GM23338 (cell line): ENCODE data around the gene PRRT1. TPM values are rescaled to one million over a fixed set of nuclear protein-coding genes. Genes with fewer than 3 reads are reported as not detected.
"Not testable (repeated sequence)": the region's sequence is repeated elsewhere in the genome, so short reads cannot be mapped to it uniquely, and the experiment has no call there.

Source experiments
- ATAC-seq: fragments of 200-7000 bp; cut with Tn5 transposase; 3 replicates; pipeline ENCODE4 v1.9.1; 2020
- DNase-seq: peaks from one replicate; pipeline ENCODE4 v3.0.0-alpha.2; 2015; ENCODE audit warnings: low spot score
- H2AFZ ChIP-seq: fragments of 200-600 bp; sonication (generic); 2 replicates; pipeline ENCODE4 v1.8.0; 2016; ENCODE audit warnings: antibody characterized with exemption, mild to moderate bottlenecking, moderate library complexity
- H3F3A ChIP-seq: fragments of 200-600 bp; sonication (generic); replicated peaks from 2 replicates; pipeline ENCODE4 v1.8.0; 2017; ENCODE audit warnings: antibody characterized with exemption, mixed run types, low read depth
- H3K27ac ChIP-seq: fragments of 200-600 bp; sonication (generic); 2 replicates; pipeline ENCODE4 v1.6.1; 2016; ENCODE audit warnings: low read depth
- H3K27me3 ChIP-seq: fragments of 200-600 bp; sonication (generic); 2 replicates; pipeline ENCODE4 v1.8.0; 2016; ENCODE audit warnings: mild to moderate bottlenecking, mixed run types, moderate library complexity; ENCODE audit not compliant: insufficient read depth
- H3K36me3 ChIP-seq: fragments of 200-600 bp; sonication (generic); 2 replicates; pipeline ENCODE4 v1.8.0; 2016; ENCODE audit warnings: mild to moderate bottlenecking; ENCODE audit not compliant: insufficient read depth
- H3K4me1 ChIP-seq: fragments of 200-600 bp; sonication (generic); 2 replicates; pipeline ENCODE4 v1.8.0; 2016; ENCODE audit warnings: mild to moderate bottlenecking, moderate library complexity; ENCODE audit not compliant: insufficient read depth
- H3K4me2 ChIP-seq: fragments of 200-600 bp; sonication (generic); 2 replicates; pipeline ENCODE4 v1.7.1; 2017; ENCODE audit warnings: mixed run types
- H3K4me3 ChIP-seq: fragments of 200-600 bp; sonication (generic); 2 replicates; pipeline ENCODE4 v1.6.1; 2016; ENCODE audit warnings: mixed run types
- H3K79me2 ChIP-seq: fragments of 200-600 bp; sonication (generic); replicated peaks from 2 replicates; pipeline ENCODE4 v1.8.0; 2017; ENCODE audit warnings: mild to moderate bottlenecking; ENCODE audit not compliant: insufficient read depth
- H3K9me2 ChIP-seq: fragments of 200-600 bp; sonication (generic); 2 replicates; pipeline ENCODE4 v1.8.0; 2017; ENCODE audit not compliant: insufficient read depth
- H4K20me1 ChIP-seq: fragments of 200-600 bp; sonication (generic); replicated peaks from 2 replicates; pipeline ENCODE4 v1.8.0; 2017; ENCODE audit warnings: mild to moderate bottlenecking; ENCODE audit not compliant: insufficient read depth
- H3K27ac Mint-ChIP-seq: 2 replicates; pipeline ENCODE4 v1.8.0; 2020; ENCODE audit warnings: inconsistent platforms, mild to moderate bottlenecking, moderate library complexity, mixed read lengths
- H3K27me3 Mint-ChIP-seq: 3 replicates; pipeline ENCODE4 v1.8.0; 2022; ENCODE audit warnings: low read depth, mild to moderate bottlenecking, moderate library complexity, mixed read lengths, inconsistent platforms; ENCODE audit not compliant: insufficient read depth, poor library complexity
- H3K36me3 Mint-ChIP-seq: 3 replicates; pipeline ENCODE4 v1.8.0; 2021; ENCODE audit warnings: low read depth, mild to moderate bottlenecking, inconsistent platforms, moderate library complexity, mixed read lengths
- H3K4me1 Mint-ChIP-seq: 3 replicates; pipeline ENCODE4 v1.8.0; 2020; ENCODE audit warnings: mild to moderate bottlenecking, inconsistent platforms, mixed read lengths
- H3K4me3 Mint-ChIP-seq: 3 replicates; pipeline ENCODE4 v1.8.0; 2021; ENCODE audit warnings: moderate library complexity, mild to moderate bottlenecking, inconsistent platforms, mixed read lengths
- H3K9me3 Mint-ChIP-seq: 3 replicates; pipeline ENCODE4 v1.8.0; 2020; ENCODE audit warnings: moderate library complexity, mild to moderate bottlenecking, inconsistent platforms, mixed read lengths
- CREB1 ChIP-seq: fragments of 250-450 bp; sonication (Bioruptor Pico); IDR thresholded peaks from 2 replicates; pipeline ENCODE4 v1.5.0; 2020; ENCODE audit warnings: low read depth, mild to moderate bottlenecking, moderate library complexity
- CTCF ChIP-seq, 2 experiments: fragments of 200-600 bp in 1 of 2; sonication (generic) in 1 of 2; conservative IDR thresholded peaks; 2 replicates each; pipeline versions ENCODE4 v1.5.1 to v1.6.1; 2016 to 2017; ENCODE audit warnings: antibody characterized with exemption in 2 of 2, low read depth in 2 of 2, mild to moderate bottlenecking in 2 of 2, moderate library complexity in 1 of 2
- EZH2phosphoT487 ChIP-seq: fragments of 200-600 bp; sonication (generic); IDR thresholded peaks from one replicate; pipeline ENCODE4 v1.8.1; 2018; ENCODE audit warnings: antibody characterized with exemption; ENCODE audit not compliant: unreplicated experiment
- JUNB ChIP-seq: IDR thresholded peaks from one replicate; pipeline ENCODE4 v1.6.1; 2016; ENCODE audit warnings: antibody characterized with exemption; ENCODE audit not compliant: unreplicated experiment
- NANOG ChIP-seq: IDR thresholded peaks from 2 replicates; pipeline ENCODE4 v1.6.1; 2016; ENCODE audit warnings: antibody characterized with exemption, borderline replicate concordance
- REST ChIP-seq: IDR thresholded peaks from one replicate; pipeline ENCODE4 v1.6.1; 2018; ENCODE audit warnings: antibody characterized with exemption; ENCODE audit not compliant: unreplicated experiment
- STAT1 ChIP-seq: IDR thresholded peaks from one replicate; pipeline ENCODE4 v1.6.1; 2016; ENCODE audit warnings: antibody characterized with exemption; ENCODE audit not compliant: unreplicated experiment
- polyA plus RNA-seq: library from polyadenylated mRNA; unstranded; fragments of >200 nt; fragmentation: Nextera tagmentation; extraction: Ambion mirVana; gene quantifications from 2 replicates; pipeline ENCODE4 v1.2.1, GENCODE V29; 2016
- total RNA-seq: library from RNA; depleted of rRNA; stranded (reverse); fragments of >200 nt; shearing (Covaris generic); gene quantifications from 2 replicates; pipeline ENCODE4 v1.2.3, GENCODE V29; 2014

Gene PRRT1
- total and polyA plus RNA-seq, 2 experiments from 2014 or later = 2.7 TPM; not detected in 1

- H3K4me1 Mint-ChIP-seq = peaks cover 41% of the 10 kb centered on the region
- not testable (repeated sequence) for H3K36me3 ChIP-seq, H3K4me2 ChIP-seq, H3K9me3 Mint-ChIP-seq, DNase-seq, H4K20me1 ChIP-seq, H3K4me3 Mint-ChIP-seq, ATAC-seq, H3K9me2 ChIP-seq, H2AFZ ChIP-seq, H3K27me3 ChIP-seq, H3K4me3 ChIP-seq
- peak overlapping the region; percentile 39; the same call in 1 of the 2 replicates for H3K27ac ChIP-seq
- H3K79me2 ChIP-seq = peaks cover 12% of the 10 kb centered on the region
- peak overlapping the region; percentile 87 for H3K27ac Mint-ChIP-seq
- H3F3A ChIP-seq = peaks cover 17% of the 10 kb centered on the region
- peaks cover 57% of the 10 kb centered on the region for H3K36me3 Mint-ChIP-seq
- H3K4me1 ChIP-seq = peaks cover 20% of the 10 kb centered on the region
- H3K27me3 Mint-ChIP-seq = peaks cover 27% of the 10 kb centered on the region
Measured at GRCh38 chr6:32186151-32186840, 34.6 kb upstream of the PRRT1 start.

- peaks cover 27% of the 10 kb centered on the region for H3K27me3 Mint-ChIP-seq
- peak overlapping the region; percentile 39; the same call in 1 of the 2 replicates for H3K27ac ChIP-seq
- H2AFZ ChIP-seq, H3K4me3 ChIP-seq, H3K9me3 Mint-ChIP-seq, H4K20me1 ChIP-seq, H3K36me3 ChIP-seq, H3K27me3 ChIP-seq, H3K9me2 ChIP-seq: not testable (repeated sequence)
- peaks cover 14% of the 10 kb centered on the region for H3K4me1 ChIP-seq
- H3K36me3 Mint-ChIP-seq = peaks cover 63% of the 10 kb centered on the region
- H3K27ac Mint-ChIP-seq = peak overlapping the region; percentile 87
- H3K4me3 Mint-ChIP-seq = peak overlapping the region; percentile 53
- ATAC-seq = peak; percentile 46
- peaks cover 12% of the 10 kb centered on the region for H3K79me2 ChIP-seq
- H3K4me1 Mint-ChIP-seq = peaks cover 37% of the 10 kb centered on the region
- peaks cover 13% of the 10 kb centered on the region for H3F3A ChIP-seq
- H3K4me2 ChIP-seq = peak overlapping the region; percentile 49; the same call in 1 of the 2 replicates
- DNase-seq = peak; percentile 89
Measured at GRCh38 chr6:32185681-32186131, 34.0 kb upstream of the PRRT1 start.

- H3K27ac ChIP-seq = no peak within 1 kb of the TSS
- H3K4me2 ChIP-seq = no peak within 1 kb of the TSS; the same call in 1 of the 2 replicates
- no peaks in the 10 kb centered on the region for H4K20me1 ChIP-seq
- peaks cover 13% of the 10 kb centered on the region for H3F3A ChIP-seq
- H3K79me2 ChIP-seq = peaks cover 13% of the 10 kb centered on the region
- H3K27ac Mint-ChIP-seq = peak within 1 kb of the TSS; percentile 62
- H3K4me1 Mint-ChIP-seq = peaks cover 40% of the 10 kb centered on the region
- peaks cover 76% of the 10 kb centered on the region for H3K36me3 Mint-ChIP-seq
- H3K4me3 ChIP-seq = no peak within 1 kb of the TSS
- no peak within 1 kb of the TSS for H3K4me3 Mint-ChIP-seq
- no peaks in the 10 kb centered on the region; the same call in 2 of the 3 replicates for H3K9me3 Mint-ChIP-seq
- H3K4me1 ChIP-seq = peaks cover 12% of the 10 kb centered on the region
- ATAC-seq = no peak
- no peak within 1 kb of the TSS for H2AFZ ChIP-seq
- peaks cover 5% of the 10 kb centered on the region for H3K36me3 ChIP-seq
- peaks cover 22% of the 10 kb centered on the region for H3K27me3 Mint-ChIP-seq
- no peak for DNase-seq
- H3K27me3 ChIP-seq = no peaks in the 10 kb centered on the region
- H3K9me2 ChIP-seq = no peaks in the 10 kb centered on the region
- TF ChIP-seq JUNB (no peak), NANOG (no peak), EZH2phosphoT487 (no peak), STAT1 (no peak), REST (no peak), CREB1 (CRISPR knock-in tag) (no peak), CTCF (conservative IDR thresholded peaks at IDR 0.05; ENCODE audit: low read depth in 2 of 2) (no peak)
Measured at GRCh38 chr6:32184084-32184640, 32.4 kb upstream of the PRRT1 start, which contains the start of gene AGER. Gene AGER, minus strand, starts transcription at chr6:32184253. Its CDS starts 31 bp downstream, at chr6:32184222.
